Heart right ventricle (tissue), 16 donors: ENCODE results near the gene HTT-AS. TPM values are rescaled to one million over a fixed set of nuclear protein-coding genes. Genes with fewer than 3 reads are reported as not detected.

Experiments
- ATAC-seq, 8 donors: fragments of 200-7000 bp; cut with Tn5 transposase; one replicate each; pipeline ENCODE4 v1.9.1; 2020; ENCODE audit warnings: mild to moderate bottlenecking in 8 of 8, moderate library complexity in 8 of 8, moderate number of reproducible peaks in 1 of 8
- DNase-seq, 2 donors: peaks; one replicate each; pipeline ENCODE4 v3.0.0-alpha.2; 2020
- H3K27ac ChIP-seq, 10 donors: fragments of 200-600 bp; sonication (generic) in 2 of 10; one replicate each; pipeline versions ENCODE4 v1.5.0 to v1.8.0; 2020 to 2022; ENCODE audit warnings: mild to moderate bottlenecking in 3 of 10
- H3K27me3 ChIP-seq, 7 donors: fragments of 200-600 bp; one replicate each; pipeline ENCODE4 v1.8.0; 2021 to 2022; ENCODE audit warnings: mild to moderate bottlenecking in 2 of 7
- H3K36me3 ChIP-seq, 9 donors: fragments of 200-600 bp; sonication (generic) in 1 of 9; one replicate each; pipeline versions ENCODE4 v1.5.0 to v1.8.0; 2020 to 2022; ENCODE audit warnings: mild to moderate bottlenecking in 2 of 9
- H3K4me1 ChIP-seq, 9 donors: fragments of 200-600 bp; sonication (generic) in 1 of 9; one replicate each; pipeline versions ENCODE4 v1.5.0 to v1.8.0; 2020 to 2022; ENCODE audit warnings: mild to moderate bottlenecking in 4 of 9
- H3K4me3 ChIP-seq, 10 donors: fragments of 200-600 bp; sonication (generic) in 2 of 10; one replicate each; pipeline versions ENCODE4 v1.5.0 to v1.8.0; 2020 to 2022; ENCODE audit warnings: mild to moderate bottlenecking in 7 of 10, moderate library complexity in 2 of 10
- H3K9me3 ChIP-seq, 11 donors: fragments of 200-600 bp in 10 of 11; sonication (generic) in 2 of 11; one replicate each; pipeline versions ENCODE4 v1.5.0 to v1.8.0; 2013 to 2022; ENCODE audit warnings: mild to moderate bottlenecking in 2 of 11, control low read depth in 1 of 11, moderate library complexity in 1 of 11
- CTCF ChIP-seq, 9 donors: fragments of 200-600 bp; sonication (generic) in 2 of 9; IDR thresholded peaks; one replicate each; pipeline versions ENCODE4 v1.5.0 to v1.8.0; 2021 to 2022; ENCODE audit warnings: antibody characterized with exemption in 9 of 9, mild to moderate bottlenecking in 5 of 9, moderate library complexity in 1 of 9
- WGBS, 2 donors: extraction: QIAGEN DNeasy Blood & Tissue Kit; methylation state at CpG; one replicate each; pipeline ENCODE4 v1.1.7; 2013; ENCODE audit warnings: inconsistent platforms in 1 of 2; 5-methylcytosine and 5-hydroxymethylcytosine counted together
- intact Hi-C, 10 donors: fragments of 100-400 bp; cut with DNase I; formaldehyde crosslinking; loops; one replicate each; pipeline versions ENCODE4 v1.11.1 to v1.14.2; 2022
- polyA plus RNA-seq, 2 donors: library from polyadenylated mRNA; stranded (reverse); fragments of 200-250 nt; gene quantifications; one replicate each; pipeline ENCODE4 v1.2.3, GENCODE V29; 2013
- total RNA-seq, 10 donors: library from RNA; stranded (reverse); fragmentation: NEBNext Ultra II Directional in 3 of 10; extraction: Animal tissue kit (Norgen Biotek cat#: 25700) in 3 of 10; gene quantifications; one replicate each; pipeline versions ENCODE4 v1.2.1 to v1.2.4, GENCODE V29; 2021 to 2023
- donor health status: Arrhythmogenic right ventricular cardiomyopathy.
- donor health status: ischemic (EF 13 %, LVEDD 7.1; RV severe dilation, severe dysfunction).
- donor health status: healthy with polysubstance abuse.
- donor health status: DM: no; HTN: yes; CAD: no.
- donor health status: DM: no; HTN: no; CAD: no.
- donor health status: ischemic (EF 25% LVEDD 6.9; RV normal size, moderate dysfunction).
- donor health status: ischemic (EF 25% LVEDD 5.7; RV mildly dilated, moderate dysfunction).
- donor health status: healthy.
- donor health status: DM: yes; HTN: yes; CAD: no.
- donor health status: Ischemic cardiomyopathy.
- donor health status: ischemic (EF 35%, LVEDD 5.7; RV mildly dilated, moderate dysfunction).
- donor health status: nonischemic (EF 11% LVEDD 7.7; RV severe dilation, severe dysfunction).
- donor health status: DM: yes; HTN: yes; CAD: no.
- donor health status: PGD.
- donor health status: ischemic (EF 29% LVEDD 5.4; RV normal size, mild dysfunction).
- donor health status: nonischemic (EF 23%, LVEDD 6.1; RV moderate dilation, normal function).

The HTT-AS gene
- total and polyA plus RNA-seq, 12 donors = not detected

GRCh38 chr4:3121110-3121509 lies 46.8 kb upstream of the HTT-AS start:
- no peak overlapping the region for H3K4me3 ChIP-seq
- peaks cover 0 to 93% (median 31%) of the 10 kb centered on the region in 9 donors for H3K36me3 ChIP-seq
- 93 to 96% methylated on average over 9 of the region's 9 CpGs for WGBS, 2 donors
- no peak for ATAC-seq
- H3K27ac ChIP-seq = peak overlapping the region in 4 of 10 donors; percentile 71 to 77 (median 74)
- intact Hi-C loops = no loop called here
- H3K4me1 ChIP-seq = peaks cover 0 to 49% (median 29%) of the 10 kb centered on the region in 9 donors
- no peak for DNase-seq
- H3K27me3 ChIP-seq = no peaks in the 10 kb centered on the region
- TF ChIP-seq CTCF (IDR thresholded peaks at IDR 0.05) = no peak
- H3K9me3 ChIP-seq = no peaks in the 10 kb centered on the region

GRCh38 chr4:3119464-3119863 lies 45.1 kb upstream of the HTT-AS start:
- TF ChIP-seq CTCF (IDR thresholded peaks at IDR 0.05) = no peak
- Histone ChIP-seq H3K4me3 (no peak overlapping the region), H3K9me3 (no peaks in the 10 kb centered on the region), H3K27me3 (no peaks in the 10 kb centered on the region), H3K36me3 (peaks cover 0 to 96% (median 31%) of the 10 kb centered on the region in 9 donors), H3K27ac (no peak overlapping the region), H3K4me1 (peaks cover 0 to 52% (median 31%) of the 10 kb centered on the region in 9 donors)
- 73 to 82% methylated on average over 2 of the region's 2 CpGs for WGBS, 2 donors
- DNase-seq (no peak), ATAC-seq (no peak)
- intact Hi-C loops = loop anchor here in 1 of 10 donors (10.0 kb wide), 1 partner anchor 215 kb away; no protein-coding TSS in a partner anchor

GRCh38 chr4:3118312-3118711 lies 44.0 kb upstream of the HTT-AS start:
- intact Hi-C loops = loop anchor here in 1 of 10 donors (10.0 kb wide), 1 partner anchor 216 kb away; no protein-coding TSS in a partner anchor
- H3K9me3 ChIP-seq = no peaks in the 10 kb centered on the region
- no peak for TF ChIP-seq CTCF (IDR thresholded peaks at IDR 0.05)
- DNase-seq = no peak
- no peak overlapping the region for H3K27ac ChIP-seq
- WGBS, 2 donors = 91 to 93% methylated on average over 8 of the region's 8 CpGs
- peaks cover 0 to 43% (median 26%) of the 10 kb centered on the region in 9 donors for H3K4me1 ChIP-seq
- H3K4me3 ChIP-seq = no peak overlapping the region
- no peaks in the 10 kb centered on the region for H3K27me3 ChIP-seq
- H3K36me3 ChIP-seq = peaks cover 0 to 98% (median 31%) of the 10 kb centered on the region in 9 donors
- ATAC-seq = no peak

GRCh38 chr4:3116955-3117354 lies 42.6 kb upstream of the HTT-AS start:
- Histone ChIP-seq H3K36me3 (peaks cover 0 to 99% (median 28%) of the 10 kb centered on the region in 9 donors), H3K9me3 (no peaks in the 10 kb centered on the region), H3K27me3 (no peaks in the 10 kb centered on the region), H3K27ac (peak overlapping the region in 3 of 10 donors; percentile 2 to 41 (median 17)), H3K4me1 (peaks cover 0 to 43% (median 31%) of the 10 kb centered on the region in 9 donors), H3K4me3 (no peak overlapping the region)
- TF ChIP-seq CTCF (IDR thresholded peaks at IDR 0.05) = no peak
- intact Hi-C loops = loop anchor here in 1 of 10 donors (10.0 kb wide), 1 partner anchor 218 kb away; no protein-coding TSS in a partner anchor
- DNase-seq = no peak
- 53 to 54% methylated on average over 2 of the region's 2 CpGs for WGBS, 2 donors
- peak in 1 of 8 donors; percentile 51 for ATAC-seq
